H9 (cell line): ENCODE results near the gene RGS3. TPM values are rescaled to one million over a fixed set of nuclear protein-coding genes. Genes with fewer than 3 reads are reported as not detected.

Source experiments
- DNase-seq: peaks from one replicate; pipeline ENCODE4 v3.0.0-alpha.2; 2017
- H2AFZ ChIP-seq: one replicate; pipeline ENCODE4 v1.6.1; 2013; ENCODE audit warnings: mild to moderate bottlenecking, low read length, control low read depth, moderate library complexity
- H2AK5ac ChIP-seq: 2 replicates; pipeline ENCODE4 v1.6.1; 2013; ENCODE audit warnings: low read length, control low read depth, mixed read lengths; ENCODE audit not compliant: insufficient read length
- H2BK120ac ChIP-seq: one replicate; pipeline ENCODE4 v1.6.1; 2013; ENCODE audit warnings: low read depth, mild to moderate bottlenecking, low read length, control low read depth, inconsistent platforms; ENCODE audit not compliant: poor library complexity, severe bottlenecking
- H2BK12ac ChIP-seq: 2 replicates; pipeline ENCODE4 v1.6.1; 2013; ENCODE audit warnings: low read length, control low read depth, mixed read lengths, low read depth; ENCODE audit not compliant: insufficient read length
- H2BK15ac ChIP-seq: 2 replicates; pipeline ENCODE4 v1.6.1; 2013; ENCODE audit warnings: low read depth, low read length, control low read depth
- H2BK20ac ChIP-seq: one replicate; pipeline ENCODE4 v1.6.1; 2013; ENCODE audit warnings: low read depth, mild to moderate bottlenecking, low read length, control low read depth, inconsistent platforms; ENCODE audit not compliant: poor library complexity, severe bottlenecking
- H2BK5ac ChIP-seq: 2 replicates; pipeline ENCODE4 v1.6.1; 2013; ENCODE audit warnings: low read length, control low read depth, mixed read lengths; ENCODE audit not compliant: insufficient read length
- H3K14ac ChIP-seq: 2 replicates; pipeline ENCODE4 v1.6.1; 2013; ENCODE audit warnings: low read length, control low read depth; ENCODE audit not compliant: insufficient read depth
- H3K18ac ChIP-seq: 2 replicates; pipeline ENCODE4 v1.6.1; 2013; ENCODE audit warnings: low read depth, mild to moderate bottlenecking, mixed read lengths, low read length, control low read depth; ENCODE audit not compliant: insufficient read length
- H3K23ac ChIP-seq: 2 replicates; pipeline ENCODE4 v1.6.1; 2013; ENCODE audit warnings: low read length, control low read depth, mixed read lengths, low read depth; ENCODE audit not compliant: insufficient read length
- H3K23me2 ChIP-seq: 2 replicates; pipeline ENCODE4 v1.6.1; 2013; ENCODE audit warnings: low read depth, mild to moderate bottlenecking, mixed read lengths, low read length, control low read depth; ENCODE audit not compliant: insufficient read length, poor library complexity, severe bottlenecking
- H3K27ac ChIP-seq: 2 replicates; pipeline ENCODE4 v1.5.1; 2013; ENCODE audit warnings: low read length, control low read depth, mixed read lengths, low read depth; ENCODE audit not compliant: insufficient read length
- H3K27me3 ChIP-seq: 2 replicates; pipeline ENCODE4 v1.6.1; 2013; ENCODE audit warnings: low read length, control low read depth, inconsistent platforms; ENCODE audit not compliant: insufficient read depth
- H3K4ac ChIP-seq: 2 replicates; pipeline ENCODE4 v1.6.1; 2013; ENCODE audit warnings: low read depth, mild to moderate bottlenecking, control low read depth, inconsistent platforms, low read length, moderate library complexity
- H3K4me1 ChIP-seq: 2 replicates; pipeline ENCODE4 v1.6.1; 2013; ENCODE audit warnings: low read length, control low read depth, inconsistent platforms; ENCODE audit not compliant: insufficient read depth
- H3K4me2 ChIP-seq: 2 replicates; pipeline ENCODE4 v1.6.1; 2013; ENCODE audit warnings: low read length, control low read depth, mixed read lengths; ENCODE audit not compliant: insufficient read length, insufficient read depth
- H3K56ac ChIP-seq: 2 replicates; pipeline ENCODE4 v1.6.1; 2013; ENCODE audit warnings: low read depth, mild to moderate bottlenecking, mixed read lengths, low read length, control low read depth; ENCODE audit not compliant: insufficient read length
- H3K79me1 ChIP-seq: 2 replicates; pipeline ENCODE4 v1.6.1; 2013; ENCODE audit warnings: low read depth, mild to moderate bottlenecking, moderate library complexity, low read length, control low read depth, inconsistent platforms; ENCODE audit not compliant: insufficient read depth, poor library complexity, severe bottlenecking
- H3K79me2 ChIP-seq: 2 replicates; pipeline ENCODE4 v1.6.1; 2013; ENCODE audit warnings: low read length, control low read depth, inconsistent platforms; ENCODE audit not compliant: insufficient read depth
- H3K9ac ChIP-seq: 2 replicates; pipeline ENCODE4 v1.6.1; 2013; ENCODE audit warnings: low read length, control low read depth, mixed read lengths; ENCODE audit not compliant: insufficient read length; ENCODE audit errors: extremely low read depth
- H3K9me3 ChIP-seq: one replicate; pipeline ENCODE4 v1.6.1; 2013; ENCODE audit warnings: low read depth, low read length, inconsistent platforms; ENCODE audit not compliant: control insufficient read depth
- H3T11ph ChIP-seq: one replicate; pipeline ENCODE4 v1.6.1; 2013; ENCODE audit warnings: mild to moderate bottlenecking, low read length, control low read depth, inconsistent platforms
- H4K20me1 ChIP-seq: one replicate; pipeline ENCODE4 v1.6.1; 2013; ENCODE audit not compliant: control insufficient read depth, insufficient read length, insufficient read depth
- H4K5ac ChIP-seq: 2 replicates; pipeline ENCODE4 v1.6.1; 2013; ENCODE audit warnings: low read depth, mild to moderate bottlenecking, mixed read lengths, low read length, control low read depth; ENCODE audit not compliant: insufficient read length
- H4K8ac ChIP-seq: replicated peaks from 2 replicates; pipeline ENCODE4 v1.6.1; 2013; ENCODE audit warnings: low read length, control low read depth, mixed read lengths, low read depth; ENCODE audit not compliant: insufficient read length
- H4K91ac ChIP-seq: 2 replicates; pipeline ENCODE4 v1.6.1; 2013; ENCODE audit warnings: low read depth, mild to moderate bottlenecking, moderate library complexity, mixed read lengths, low read length, control low read depth; ENCODE audit not compliant: insufficient read length
- H3K27ac Mint-ChIP-seq, 3 experiments: 2 replicates in 2 of 3; 3 replicates in 1 of 3; pipeline ENCODE4 v1.8.0; 2020 to 2021; ENCODE audit warnings: mixed read lengths in 3 of 3, mild to moderate bottlenecking in 1 of 3, moderate library complexity in 1 of 3
- H3K27me3 Mint-ChIP-seq: 2 replicates; pipeline ENCODE4 v1.8.0; 2021; ENCODE audit warnings: low read depth, mild to moderate bottlenecking, moderate library complexity, mixed read lengths
- H3K36me3 Mint-ChIP-seq, 3 experiments: 2 replicates in 2 of 3; 3 replicates in 1 of 3; pipeline ENCODE4 v1.8.0; 2020 to 2021; ENCODE audit warnings: low read depth in 3 of 3, mixed read lengths in 3 of 3; ENCODE audit not compliant: insufficient read depth in 1 of 3
- H3K4me1 Mint-ChIP-seq, 2 experiments: 2 replicates each; pipeline ENCODE4 v1.8.0; 2020; ENCODE audit warnings: mixed read lengths in 2 of 2
- H3K4me3 Mint-ChIP-seq, 2 experiments: 2 replicates in 1 of 2; 3 replicates in 1 of 2; pipeline ENCODE4 v1.8.0; 2020 to 2021; ENCODE audit warnings: mild to moderate bottlenecking in 2 of 2, mixed read lengths in 2 of 2, moderate library complexity in 1 of 2
- H3K9me3 Mint-ChIP-seq, 2 experiments: 2 replicates in 1 of 2; 3 replicates in 1 of 2; pipeline ENCODE4 v1.8.0; 2020; ENCODE audit warnings: mild to moderate bottlenecking in 2 of 2, mixed read lengths in 2 of 2, moderate library complexity in 1 of 2
- WGBS: extraction: QIAGEN DNeasy Blood & Tissue Kit; methylation state at CpG from one replicate; pipeline ENCODE4 v1.1.7; 2013; ENCODE audit warnings: missing lambda C conversion rate, low lambda C conversion rate, mixed read lengths; ENCODE audit not compliant: insufficient read length; ENCODE audit errors: extremely low coverage; 5-methylcytosine and 5-hydroxymethylcytosine counted together
- total RNA-seq: library from RNA; stranded (reverse); gene quantifications from 2 replicates; pipeline ENCODE4 v1.2.1, GENCODE V29; 2021
- TF ChIP-seq, protein P1 (sequence below): fragments of 200-600 bp; sonication (generic); conservative IDR thresholded peaks from 3 replicates; pipeline ENCODE4 v1.8.0; 2021; ENCODE audit warnings: antibody characterized with exemption, mild to moderate bottlenecking

RGS3 gene
- total RNA-seq, 1 experiment from 2014 or later, result 13.9 TPM

DNA sequence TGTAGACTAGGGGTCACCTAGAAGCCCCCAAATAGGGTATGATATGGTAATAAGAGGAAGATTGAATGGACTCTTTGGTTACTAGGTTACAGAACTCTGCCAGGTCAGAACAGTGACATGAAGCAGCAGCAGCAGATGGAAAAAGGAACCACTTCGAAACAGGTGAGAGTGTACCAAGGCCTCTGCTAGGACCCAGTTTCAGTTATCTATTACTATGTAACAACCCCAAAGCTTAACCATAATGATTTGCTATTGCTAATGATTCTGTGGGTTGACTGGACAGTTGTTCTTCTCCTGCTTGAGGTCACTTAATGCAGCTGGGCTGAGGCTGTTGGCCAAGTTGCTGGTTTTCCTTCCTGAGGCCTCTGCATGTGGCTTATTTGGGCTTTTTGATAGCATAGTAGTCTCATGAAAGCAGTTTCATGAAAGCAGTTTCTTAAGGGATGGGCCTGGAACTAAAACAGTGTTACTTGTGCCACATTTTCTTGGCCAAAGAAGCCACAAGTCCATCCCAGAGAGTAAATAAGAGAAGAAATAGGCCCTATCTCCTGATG is 35.4 kb upstream of the RGS3 start:
- H4K5ac ChIP-seq, result no peak overlapping the region
- no peak overlapping the region for H2AK5ac ChIP-seq
- H3K4me3 Mint-ChIP-seq, result no peak overlapping the region
- H3K18ac ChIP-seq, result no peak overlapping the region
- whole genome bisulfite sequencing, result no CpG with 5 or more reads among the region's 1 CpG
- no peak overlapping the region for H3K56ac ChIP-seq
- H2BK15ac ChIP-seq, result no peak overlapping the region
- H4K91ac ChIP-seq, result no peak overlapping the region
- no peaks in the 10 kb centered on the region; the same call in 1 of the 2 replicates for H3K27me3 ChIP-seq
- H3K9me3 Mint-ChIP-seq, result no peaks in the 10 kb centered on the region; a peak in 1 of 5 replicates
- H4K8ac ChIP-seq, result no peak overlapping the region
- no peaks in the 10 kb centered on the region for H3K9me3 ChIP-seq
- no peak overlapping the region for H2BK20ac ChIP-seq
- H3T11ph ChIP-seq, result no peak overlapping the region
- no peak overlapping the region for H3K27ac Mint-ChIP-seq
- peaks cover 12% of the 10 kb centered on the region for H3K27me3 Mint-ChIP-seq
- TF ChIP-seq, protein P1, sequence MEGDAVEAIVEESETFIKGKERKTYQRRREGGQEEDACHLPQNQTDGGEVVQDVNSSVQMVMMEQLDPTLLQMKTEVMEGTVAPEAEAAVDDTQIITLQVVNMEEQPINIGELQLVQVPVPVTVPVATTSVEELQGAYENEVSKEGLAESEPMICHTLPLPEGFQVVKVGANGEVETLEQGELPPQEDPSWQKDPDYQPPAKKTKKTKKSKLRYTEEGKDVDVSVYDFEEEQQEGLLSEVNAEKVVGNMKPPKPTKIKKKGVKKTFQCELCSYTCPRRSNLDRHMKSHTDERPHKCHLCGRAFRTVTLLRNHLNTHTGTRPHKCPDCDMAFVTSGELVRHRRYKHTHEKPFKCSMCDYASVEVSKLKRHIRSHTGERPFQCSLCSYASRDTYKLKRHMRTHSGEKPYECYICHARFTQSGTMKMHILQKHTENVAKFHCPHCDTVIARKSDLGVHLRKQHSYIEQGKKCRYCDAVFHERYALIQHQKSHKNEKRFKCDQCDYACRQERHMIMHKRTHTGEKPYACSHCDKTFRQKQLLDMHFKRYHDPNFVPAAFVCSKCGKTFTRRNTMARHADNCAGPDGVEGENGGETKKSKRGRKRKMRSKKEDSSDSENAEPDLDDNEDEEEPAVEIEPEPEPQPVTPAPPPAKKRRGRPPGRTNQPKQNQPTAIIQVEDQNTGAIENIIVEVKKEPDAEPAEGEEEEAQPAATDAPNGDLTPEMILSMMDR, result no peak
- no peak overlapping the region for H2BK12ac ChIP-seq
- no peaks in the 10 kb centered on the region for H3K23me2 ChIP-seq
- no peak overlapping the region for H3K4me2 ChIP-seq
- no peaks in the 10 kb centered on the region for H3K79me2 ChIP-seq
- no peaks in the 10 kb centered on the region; the same call in 1 of the 2 replicates for H3K4me1 ChIP-seq
- DNase-seq, result no peak
- no peak overlapping the region for H3K4ac ChIP-seq
- no peak overlapping the region for H2BK5ac ChIP-seq
- H2BK120ac ChIP-seq, result no peak overlapping the region
- H3K4me1 Mint-ChIP-seq, result peaks cover 11 to 12% of the 10 kb centered on the region in 2 experiments
- H3K23ac ChIP-seq, result no peak overlapping the region
- no peak overlapping the region for H3K27ac ChIP-seq
- no peak overlapping the region for H2AFZ ChIP-seq
- no peaks in the 10 kb centered on the region for H3K79me1 ChIP-seq
- no peak overlapping the region for H3K14ac ChIP-seq
- H3K9ac ChIP-seq, result no peak overlapping the region
- no peaks in the 10 kb centered on the region for H3K36me3 Mint-ChIP-seq
- H4K20me1 ChIP-seq, result no peaks in the 10 kb centered on the region
